ENCODE measurements around the gene GFPT2.

GFPT2 gene

GRCh38 chr5:180352116-180353047 lies 754 bp downstream of the GFPT2 start:
- DNase-seq (ENCODE audit: low read depth in 3 of 3, low spot score in 1 of 3): no peak

- DNase-seq (ENCODE audit: low read depth in 3 of 3, low spot score in 1 of 3): no peak
Measured at GRCh38 chr5:180350711-180351465, 2.2 kb downstream of the GFPT2 start.

- no peak for DNase-seq (ENCODE audit: low read depth in 3 of 3, low spot score in 1 of 3)
Measured at GRCh38 chr5:180350296-180350695, 2.8 kb downstream of the GFPT2 start.

GRCh38 chr5:180349391-180349790 lies 3.7 kb downstream of the GFPT2 start:
- no peak for DNase-seq (ENCODE audit: low read depth in 3 of 3, low spot score in 1 of 3)

- no peak for DNase-seq (ENCODE audit: low read depth in 3 of 3, low spot score in 1 of 3)
Measured at GRCh38 chr5:180348336-180348735, 4.8 kb downstream of the GFPT2 start.

- DNase-seq (ENCODE audit: low read depth in 3 of 3, low spot score in 1 of 3): no peak
Measured at GRCh38 chr5:180347702-180348101, 5.4 kb downstream of the GFPT2 start.

GRCh38 chr5:180346358-180346757 lies 6.8 kb downstream of the GFPT2 start:
- no peak for DNase-seq (ENCODE audit: low read depth in 3 of 3, low spot score in 1 of 3)

- no peak for DNase-seq (ENCODE audit: low read depth in 3 of 3, low spot score in 1 of 3)
Measured at GRCh38 chr5:180345781-180346180, 7.4 kb downstream of the GFPT2 start.

- DNase-seq (ENCODE audit: low read depth in 3 of 3, low spot score in 1 of 3): no peak
Measured at GRCh38 chr5:180345186-180345585, 8.0 kb downstream of the GFPT2 start.

- no peak for DNase-seq (ENCODE audit: low read depth in 3 of 3, low spot score in 1 of 3)
Measured at GRCh38 chr5:180344696-180344999, 8.5 kb downstream of the GFPT2 start.

- DNase-seq (ENCODE audit: low read depth in 3 of 3, low spot score in 1 of 3): no peak
Measured at GRCh38 chr5:180343831-180344695, 9.1 kb downstream of the GFPT2 start.

- DNase-seq (ENCODE audit: low read depth in 3 of 3, low spot score in 1 of 3): no peak
Measured at GRCh38 chr5:180343110-180343830, 9.9 kb downstream of the GFPT2 start.

- DNase-seq (ENCODE audit: low read depth in 3 of 3, low spot score in 1 of 3): no peak
Measured at GRCh38 chr5:180341595-180341994, 11.5 kb downstream of the GFPT2 start.

- no peak for DNase-seq (ENCODE audit: low read depth in 3 of 3, low spot score in 1 of 3)
Measured at GRCh38 chr5:180340856-180341255, 12.3 kb downstream of the GFPT2 start.

- no peak for DNase-seq (ENCODE audit: low read depth in 3 of 3, low spot score in 1 of 3)
Measured at GRCh38 chr5:180339583-180340183, 13.5 kb downstream of the GFPT2 start.

GRCh38 chr5:180338001-180338707 lies 15.0 kb downstream of the GFPT2 start:
- no peak for DNase-seq (ENCODE audit: low read depth in 3 of 3, low spot score in 1 of 3)

- DNase-seq (ENCODE audit: low read depth in 3 of 3, low spot score in 1 of 3): no peak
Measured at GRCh38 chr5:180336234-180337020, 16.7 kb downstream of the GFPT2 start.

- no peak for DNase-seq (ENCODE audit: low read depth in 3 of 3, low spot score in 1 of 3)
Measured at GRCh38 chr5:180335614-180336233, 17.4 kb downstream of the GFPT2 start.
